ENCODE results near the gene ZDHHC3. TPM values are rescaled to one million over a fixed set of nuclear protein-coding genes. Genes with fewer than 3 reads are reported as not detected.

ZDHHC3 gene
- total and polyA plus RNA-seq, 12 donors: 19.0 to 52.2 (median 42.2) TPM

DNA sequence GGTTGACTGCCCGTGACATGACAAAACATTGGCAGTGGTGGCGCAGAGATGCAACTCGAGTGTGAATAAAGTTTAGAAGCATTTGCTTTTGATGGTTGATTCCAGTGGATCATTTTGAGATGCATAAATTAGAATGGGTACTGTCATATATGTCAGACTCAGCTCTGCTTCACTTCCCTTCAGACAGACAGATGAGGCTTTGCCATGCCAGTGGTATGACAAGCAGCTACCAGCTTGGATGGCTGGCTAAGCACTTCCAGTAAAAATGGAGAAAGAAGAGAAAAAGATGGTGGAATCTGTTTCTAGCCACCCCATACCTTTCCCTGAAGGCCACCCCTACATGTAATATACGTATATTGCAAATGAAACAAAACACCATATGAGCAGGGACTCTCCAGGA lies 36.6 kb upstream of the ZDHHC3 start:
- TF ChIP-seq, protein P1, sequence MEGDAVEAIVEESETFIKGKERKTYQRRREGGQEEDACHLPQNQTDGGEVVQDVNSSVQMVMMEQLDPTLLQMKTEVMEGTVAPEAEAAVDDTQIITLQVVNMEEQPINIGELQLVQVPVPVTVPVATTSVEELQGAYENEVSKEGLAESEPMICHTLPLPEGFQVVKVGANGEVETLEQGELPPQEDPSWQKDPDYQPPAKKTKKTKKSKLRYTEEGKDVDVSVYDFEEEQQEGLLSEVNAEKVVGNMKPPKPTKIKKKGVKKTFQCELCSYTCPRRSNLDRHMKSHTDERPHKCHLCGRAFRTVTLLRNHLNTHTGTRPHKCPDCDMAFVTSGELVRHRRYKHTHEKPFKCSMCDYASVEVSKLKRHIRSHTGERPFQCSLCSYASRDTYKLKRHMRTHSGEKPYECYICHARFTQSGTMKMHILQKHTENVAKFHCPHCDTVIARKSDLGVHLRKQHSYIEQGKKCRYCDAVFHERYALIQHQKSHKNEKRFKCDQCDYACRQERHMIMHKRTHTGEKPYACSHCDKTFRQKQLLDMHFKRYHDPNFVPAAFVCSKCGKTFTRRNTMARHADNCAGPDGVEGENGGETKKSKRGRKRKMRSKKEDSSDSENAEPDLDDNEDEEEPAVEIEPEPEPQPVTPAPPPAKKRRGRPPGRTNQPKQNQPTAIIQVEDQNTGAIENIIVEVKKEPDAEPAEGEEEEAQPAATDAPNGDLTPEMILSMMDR (IDR thresholded peaks at IDR 0.05): no peak
- H3K9me3 ChIP-seq: no peaks in the 10 kb centered on the region
- ATAC-seq: peak in 1 of 8 donors; percentile 1
- H3K27me3 ChIP-seq: no peaks in the 10 kb centered on the region
- intact Hi-C loops (cut with DNase I): loop anchor here in 2 of 10 donors (1.0 to 5.0 kb wide), 2 partner anchors 14 to 35 kb away; partner anchors contain the start of genes CLEC3B (in 1 of the 2), EXOSC7 (in 1 of the 2) and ZDHHC3 (in 1 of the 2)
- peaks cover 0 to 38% (median 0%) of the 10 kb centered on the region in 9 donors for H3K36me3 ChIP-seq
- no peak for DNase-seq
- peak overlapping the region; percentile 67 to 91 (median 84) for H3K27ac ChIP-seq
- peak overlapping the region in 1 of 10 donors; percentile 17 for H3K4me3 ChIP-seq
- H3K4me1 ChIP-seq: peaks cover 11 to 63% (median 36%) of the 10 kb centered on the region in 9 donors
- 80 to 88% methylated on average over 4 of the region's 4 CpGs for WGBS, 2 donors

DNA sequence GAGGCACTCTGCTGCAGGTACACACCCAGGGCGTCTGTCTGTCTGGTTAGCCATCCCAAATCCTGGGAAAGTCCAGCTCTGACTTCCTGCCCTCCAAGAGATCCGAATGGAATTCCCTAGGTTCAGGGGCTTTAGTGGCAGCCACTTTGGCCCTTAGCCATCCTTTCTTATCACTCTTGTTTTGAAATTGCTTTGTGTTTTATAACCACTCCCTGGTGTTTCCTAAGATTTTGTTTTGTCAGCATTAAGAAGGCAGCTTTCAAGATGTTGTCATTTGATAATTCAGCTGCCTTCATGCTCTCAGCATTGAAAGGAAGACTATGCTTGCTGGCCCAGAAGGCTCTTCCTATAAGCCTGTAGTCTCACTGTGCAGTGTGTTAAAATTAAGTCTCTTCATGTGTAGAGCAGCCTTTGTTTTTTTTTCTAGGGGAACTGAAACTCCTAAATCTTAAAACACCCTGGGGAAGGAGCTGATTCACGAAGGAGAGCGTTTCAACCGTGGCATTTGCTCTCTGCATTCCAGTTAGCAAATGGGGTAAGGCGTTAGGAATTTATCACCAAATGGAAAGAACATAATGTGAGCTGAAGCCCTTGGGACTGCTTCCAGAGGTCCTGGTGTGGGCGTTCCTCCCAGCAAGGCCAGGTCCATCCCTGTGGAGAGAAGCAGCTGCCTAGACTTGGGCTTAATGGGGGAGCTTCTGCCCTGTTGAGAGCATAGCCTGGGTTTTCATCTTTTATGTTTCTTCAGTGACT lies 36.0 kb upstream of the ZDHHC3 start:
- 8 to 10% methylated on average over 7 of the region's 7 CpGs for WGBS, 2 donors
- TF ChIP-seq, protein P1 (IDR thresholded peaks at IDR 0.05): no peak
- Histone ChIP-seq H3K4me1 (peaks cover 11 to 61% (median 33%) of the 10 kb centered on the region in 9 donors), H3K27me3 (no peaks in the 10 kb centered on the region), H3K4me3 (peak overlapping the region in 2 of 10 donors; percentile 3 to 17), H3K36me3 (peaks cover 0 to 44% (median 3%) of the 10 kb centered on the region in 9 donors), H3K27ac (peak overlapping the region; percentile 67 to 91 (median 84)), H3K9me3 (no peaks in the 10 kb centered on the region)
- DNase-seq (peak; percentile 64 to 79), ATAC-seq (peak; percentile 77 to 94 (median 86))
- intact Hi-C loops (cut with DNase I): loop anchor here in 2 of 10 donors (1.0 to 5.0 kb wide), 2 partner anchors 14 to 35 kb away; partner anchors contain the start of genes CLEC3B (in 1 of the 2), EXOSC7 (in 1 of the 2) and ZDHHC3 (in 1 of the 2)

DNA sequence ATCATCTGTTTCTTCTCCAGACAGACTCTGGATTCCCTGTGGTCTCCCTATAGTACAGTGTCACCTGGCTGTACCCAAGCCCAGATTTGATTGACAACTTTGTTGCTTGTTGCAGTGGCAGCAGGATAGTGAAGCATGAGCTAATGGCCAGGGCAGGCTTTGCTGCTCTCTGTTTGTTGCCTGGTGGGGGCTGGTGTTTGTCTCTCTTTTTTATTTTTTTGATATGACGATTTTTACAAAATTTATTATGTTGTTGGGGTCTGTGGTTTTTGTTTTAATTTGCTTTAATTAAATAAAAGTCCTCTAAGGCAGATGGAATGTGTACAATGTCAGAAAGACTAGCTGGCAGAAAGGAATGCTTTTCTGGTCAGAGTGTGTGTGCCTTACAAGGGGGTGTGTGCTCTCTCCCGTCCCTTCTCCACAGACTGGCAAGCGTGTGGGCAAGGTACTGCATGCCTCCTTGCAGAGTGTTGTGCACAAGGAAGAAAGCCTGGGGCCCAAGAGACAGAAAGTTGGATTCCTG lies 34.9 kb upstream of the ZDHHC3 start:
- intact Hi-C loops (cut with DNase I): loop anchor here in 1 of 10 donors (5.0 kb wide), 1 partner anchor 34 kb away; the partner anchor contains the start of genes EXOSC7 and ZDHHC3
- peak in 4 of 8 donors; percentile 27 to 46 (median 36) for ATAC-seq
- peaks cover 0 to 48% (median 3%) of the 10 kb centered on the region in 9 donors for H3K36me3 ChIP-seq

DNA sequence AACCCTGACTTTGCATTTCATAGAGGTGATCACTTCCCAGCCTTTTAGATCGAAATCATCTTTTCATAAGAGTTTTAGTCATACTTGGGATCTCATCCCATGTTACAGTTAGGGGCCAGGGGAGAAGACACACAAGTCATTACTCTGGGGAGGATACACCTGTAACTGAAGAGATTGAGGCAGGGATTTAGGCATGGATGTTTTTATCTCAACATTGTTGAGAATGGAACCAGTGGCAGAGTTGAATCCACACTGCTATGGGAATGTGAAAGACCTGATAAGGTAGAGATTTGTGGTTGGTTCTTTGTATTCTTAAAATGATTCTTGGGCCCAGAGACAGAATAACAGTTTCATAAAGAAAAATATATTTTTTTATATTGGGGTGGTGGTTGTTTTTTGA lies 33.9 kb upstream of the ZDHHC3 start:
- 100% methylated on average over 1 of the region's 1 CpG for WGBS, 2 donors
- intact Hi-C loops (cut with DNase I): loop anchor here in 1 of 10 donors (5.0 kb wide), 1 partner anchor 33 kb away; the partner anchor contains the start of genes EXOSC7 and ZDHHC3
- Histone ChIP-seq H3K36me3 (peaks cover 0 to 56% (median 10%) of the 10 kb centered on the region in 9 donors), H3K27ac (peak overlapping the region in 6 of 10 donors; percentile 76 to 91 (median 88)), H3K4me3 (no peak overlapping the region), H3K9me3 (peaks cover 0 to 4% (median 0%) of the 10 kb centered on the region in 11 donors), H3K27me3 (no peaks in the 10 kb centered on the region), H3K4me1 (peaks cover 11 to 62% (median 33%) of the 10 kb centered on the region in 9 donors)
- DNase-seq (no peak), ATAC-seq (no peak)
- TF ChIP-seq, protein P1 (IDR thresholded peaks at IDR 0.05): no peak

More for the DNA sequence above, 34.9 kb upstream of the ZDHHC3 start:
- TF ChIP-seq, protein P1 (IDR thresholded peaks at IDR 0.05): no peak
- H3K4me1 ChIP-seq: peaks cover 11 to 62% (median 33%) of the 10 kb centered on the region in 9 donors
- H3K4me3 ChIP-seq: no peak overlapping the region
- DNase-seq: no peak
- H3K27ac ChIP-seq: peak overlapping the region; percentile 67 to 91 (median 84)
- 58 to 61% methylated on average over 3 of the region's 3 CpGs for WGBS, 2 donors
- H3K9me3 ChIP-seq: no peaks in the 10 kb centered on the region
- no peaks in the 10 kb centered on the region for H3K27me3 ChIP-seq

All from heart right ventricle (tissue), 16 donors.